Measurements from ENCODE around the gene ARMH4. TPM values are rescaled to one million over a fixed set of nuclear protein-coding genes. Genes with fewer than 3 reads are reported as not detected.
"Not testable (repeated sequence)": the region's sequence is repeated elsewhere in the genome, so short reads cannot be mapped to it uniquely, and the experiment has no call there.

ARMH4 gene
- total RNA-seq, 4 donors from 2014 or later = 4.6 to 11.8 (median 6.8) TPM

- H3K27me3 ChIP-seq = no peaks in the 10 kb centered on the region
- no peak overlapping the region for H3K27ac ChIP-seq
- H3K4me1 ChIP-seq = peaks cover 0 to 16% (median 0%) of the 10 kb centered on the region in 3 donors
- no peak overlapping the region for H3K4me3 ChIP-seq
- 80 to 93% methylated on average over 4 of the region's 4 CpGs for WGBS, 2 donors (ENCODE audit: low coverage in 1 of 2)
- TF ChIP-seq EP300 (IDR thresholded peaks at IDR 0.05) = no peak
- TF ChIP-seq, protein P1, sequence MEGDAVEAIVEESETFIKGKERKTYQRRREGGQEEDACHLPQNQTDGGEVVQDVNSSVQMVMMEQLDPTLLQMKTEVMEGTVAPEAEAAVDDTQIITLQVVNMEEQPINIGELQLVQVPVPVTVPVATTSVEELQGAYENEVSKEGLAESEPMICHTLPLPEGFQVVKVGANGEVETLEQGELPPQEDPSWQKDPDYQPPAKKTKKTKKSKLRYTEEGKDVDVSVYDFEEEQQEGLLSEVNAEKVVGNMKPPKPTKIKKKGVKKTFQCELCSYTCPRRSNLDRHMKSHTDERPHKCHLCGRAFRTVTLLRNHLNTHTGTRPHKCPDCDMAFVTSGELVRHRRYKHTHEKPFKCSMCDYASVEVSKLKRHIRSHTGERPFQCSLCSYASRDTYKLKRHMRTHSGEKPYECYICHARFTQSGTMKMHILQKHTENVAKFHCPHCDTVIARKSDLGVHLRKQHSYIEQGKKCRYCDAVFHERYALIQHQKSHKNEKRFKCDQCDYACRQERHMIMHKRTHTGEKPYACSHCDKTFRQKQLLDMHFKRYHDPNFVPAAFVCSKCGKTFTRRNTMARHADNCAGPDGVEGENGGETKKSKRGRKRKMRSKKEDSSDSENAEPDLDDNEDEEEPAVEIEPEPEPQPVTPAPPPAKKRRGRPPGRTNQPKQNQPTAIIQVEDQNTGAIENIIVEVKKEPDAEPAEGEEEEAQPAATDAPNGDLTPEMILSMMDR (IDR thresholded peaks at IDR 0.05) = no peak
- TF ChIP-seq POLR2AphosphoS5 (IDR thresholded peaks at IDR 0.05) = no peak
- no peaks in the 10 kb centered on the region for H3K36me3 ChIP-seq
- peaks cover 0 to 8% (median 0%) of the 10 kb centered on the region in 3 donors for H3K9me3 ChIP-seq
- ATAC-seq = no peak
Observed at GRCh38 chr14:58129208-58129607, 22.8 kb downstream of the ARMH4 start.

DNA sequence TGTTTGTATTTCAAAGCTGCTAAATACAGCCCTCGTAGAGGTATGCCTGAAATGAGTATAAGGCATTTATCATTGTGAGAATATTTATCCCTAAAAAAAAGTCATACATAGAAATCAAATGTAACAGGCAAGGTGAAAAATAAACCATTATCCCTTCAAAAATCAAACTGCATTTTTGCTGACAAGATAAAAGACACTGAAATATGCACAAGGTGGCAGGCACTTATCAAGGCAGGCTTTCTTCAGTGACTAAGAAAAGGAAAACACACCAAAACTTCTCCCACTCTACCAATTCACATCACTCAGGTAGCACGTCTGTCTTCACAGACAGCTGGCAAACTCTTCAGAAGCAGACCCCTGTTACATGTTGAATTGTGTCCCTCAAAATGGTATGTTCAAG, 23.6 kb downstream of the ARMH4 start:
- WGBS, 2 donors (ENCODE audit: low coverage in 1 of 2) = 71 to 91% methylated on average over 2 of the region's 2 CpGs
- peaks cover 0 to 16% (median 0%) of the 10 kb centered on the region in 3 donors for H3K4me1 ChIP-seq
- no peak for ATAC-seq
- H3K27ac ChIP-seq = no peak overlapping the region
- no peak overlapping the region for H3K4me3 ChIP-seq
- H3K9me3 ChIP-seq = peaks cover 0 to 8% (median 0%) of the 10 kb centered on the region in 3 donors
- H3K36me3 ChIP-seq = no peaks in the 10 kb centered on the region
- no peaks in the 10 kb centered on the region for H3K27me3 ChIP-seq
- TF ChIP-seq POLR2AphosphoS5 (IDR thresholded peaks at IDR 0.05) (no peak), EP300 (IDR thresholded peaks at IDR 0.05) (no peak), POLR2A (IDR thresholded peaks at IDR 0.05) (no peak)
- TF ChIP-seq, protein P1 (IDR thresholded peaks at IDR 0.05) = no peak

DNA sequence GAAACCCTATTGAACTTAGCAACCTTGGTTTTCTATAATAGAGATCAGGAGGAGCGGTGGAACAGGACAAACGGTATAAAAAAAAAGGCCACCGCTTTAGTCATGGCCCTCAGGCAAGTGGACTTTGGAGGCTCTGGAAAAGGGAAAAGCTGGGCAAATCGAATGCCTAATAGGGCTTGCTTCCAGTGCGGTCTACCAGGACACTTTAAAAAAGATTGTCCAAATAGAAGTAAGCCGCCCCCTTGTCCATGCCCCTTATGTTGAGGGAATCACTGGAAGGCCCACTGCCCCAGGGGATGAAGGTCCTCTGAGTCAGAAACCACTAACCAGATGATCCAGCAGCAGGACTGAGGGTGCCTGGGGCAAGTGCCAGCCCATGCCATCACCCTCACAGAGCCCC, 29.5 kb downstream of the ARMH4 start:
- peaks cover 0 to 17% (median 0%) of the 10 kb centered on the region in 3 donors for H3K4me1 ChIP-seq
- not testable (repeated sequence) for H3K9me3 ChIP-seq, H3K4me3 ChIP-seq, H3K36me3 ChIP-seq, ATAC-seq, H3K27ac ChIP-seq, H3K27me3 ChIP-seq
- WGBS, 2 donors (ENCODE audit: low coverage in 1 of 2) = 94 to 96% methylated on average over 4 to 5 of the region's 6 CpGs

DNA sequence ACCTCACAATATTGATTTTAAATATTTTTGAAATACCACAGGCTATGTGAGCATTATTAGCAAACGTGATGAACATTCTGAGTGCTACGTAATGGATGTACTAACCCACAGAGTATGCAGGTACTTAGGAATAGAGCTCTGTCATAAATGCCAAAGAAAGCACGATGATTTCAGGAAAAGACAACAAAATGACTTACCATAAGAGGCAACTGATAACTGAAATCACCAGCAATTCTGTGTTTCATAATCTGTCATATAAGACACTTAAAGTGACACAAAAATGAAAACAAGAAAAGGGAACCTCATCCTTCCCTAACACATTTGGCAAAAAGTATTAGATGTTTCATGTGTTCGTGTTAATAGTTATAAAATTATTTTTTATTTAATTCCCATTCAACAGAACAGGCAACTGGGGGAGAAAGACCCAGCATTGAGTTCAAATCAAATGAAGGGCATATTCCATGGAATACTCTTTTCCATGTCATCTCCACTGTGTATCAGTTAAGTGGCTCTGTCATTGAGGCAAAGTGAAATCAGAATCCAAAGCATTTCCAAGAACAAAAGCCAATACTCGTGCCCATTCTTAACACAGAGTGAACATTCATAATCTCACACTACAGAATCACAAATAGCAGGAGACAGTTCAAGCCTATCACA, 30.4 kb downstream of the ARMH4 start:
- H3K4me3 ChIP-seq = no peak overlapping the region
- no peaks in the 10 kb centered on the region for H3K27me3 ChIP-seq
- no peaks in the 10 kb centered on the region for H3K36me3 ChIP-seq
- 83 to 92% methylated on average over 4 to 5 of the region's 5 CpGs for WGBS, 2 donors (ENCODE audit: low coverage in 1 of 2)
- TF ChIP-seq EP300 (IDR thresholded peaks at IDR 0.05) (no peak), POLR2A (IDR thresholded peaks at IDR 0.05) (no peak), POLR2AphosphoS5 (IDR thresholded peaks at IDR 0.05) (no peak)
- TF ChIP-seq, protein P1 (IDR thresholded peaks at IDR 0.05) = no peak
- H3K9me3 ChIP-seq = peaks cover 0 to 8% (median 0%) of the 10 kb centered on the region in 3 donors
- peaks cover 0 to 17% (median 0%) of the 10 kb centered on the region in 3 donors for H3K4me1 ChIP-seq
- no peak overlapping the region for H3K27ac ChIP-seq
- ATAC-seq = no peak

- ATAC-seq = no peak
- 30 to 71% methylated on average over 3 of the region's 3 CpGs for WGBS, 2 donors (ENCODE audit: low coverage in 1 of 2)
- H3K9me3 ChIP-seq = no peaks in the 10 kb centered on the region
- peaks cover 0 to 17% (median 0%) of the 10 kb centered on the region in 3 donors for H3K4me1 ChIP-seq
- TF ChIP-seq POLR2A (IDR thresholded peaks at IDR 0.05) (no peak), EP300 (IDR thresholded peaks at IDR 0.05) (no peak), POLR2AphosphoS5 (IDR thresholded peaks at IDR 0.05) (no peak)
- TF ChIP-seq, protein P1 (IDR thresholded peaks at IDR 0.05) = no peak
- no peak overlapping the region for H3K4me3 ChIP-seq
- no peak overlapping the region for H3K27ac ChIP-seq
- H3K27me3 ChIP-seq = no peaks in the 10 kb centered on the region
- no peaks in the 10 kb centered on the region for H3K36me3 ChIP-seq
Observed at GRCh38 chr14:58119381-58119780, 32.6 kb downstream of the ARMH4 start.

Data from gastroesophageal sphincter (tissue), 4 donors.